T-helper 17 cell (primary cell): ENCODE data around the gene POC1A. TPM values are rescaled to one million over a fixed set of nuclear protein-coding genes. Genes with fewer than 3 reads are reported as not detected.
"Not testable (repeated sequence)": the region's sequence is repeated elsewhere in the genome, so short reads cannot be mapped to it uniquely, and the experiment has no call there.

ENCODE experiments used
- ATAC-seq: fragments of 150-1000 bp; cut with Tn5 transposase; 2 replicates; pipeline ENCODE4 v1.10.0; 2021; ENCODE audit warnings: mild to moderate bottlenecking, moderate library complexity
- DNase-seq, 3 donors: peaks; one replicate each; pipeline versions ENCODE4 v3.0.0 to v3.0.0-alpha.2; 2020 to 2021
- H3K9me3 ChIP-seq: one replicate; pipeline ENCODE4 v1.7.0; 2013; ENCODE audit warnings: low read length, mild to moderate bottlenecking; ENCODE audit not compliant: control insufficient read depth, poor library complexity, severe bottlenecking
- H3K27ac Mint-ChIP-seq: one replicate; pipeline ENCODE4 v1.8.0; 2022; ENCODE audit warnings: mild to moderate bottlenecking, moderate library complexity, mixed read lengths
- H3K27me3 Mint-ChIP-seq: one replicate; pipeline ENCODE4 v1.8.0; 2022; ENCODE audit warnings: mixed read lengths
- H3K36me3 Mint-ChIP-seq: one replicate; pipeline ENCODE4 v1.8.0; 2022; ENCODE audit warnings: low read depth, mixed read lengths
- H3K4me1 Mint-ChIP-seq: one replicate; pipeline ENCODE4 v1.8.0; 2022; ENCODE audit warnings: mild to moderate bottlenecking, mixed read lengths
- H3K4me3 Mint-ChIP-seq: one replicate; pipeline ENCODE4 v1.8.0; 2022; ENCODE audit warnings: mild to moderate bottlenecking, moderate library complexity, mixed read lengths
- total RNA-seq, 4 donors: library from RNA in 2 of 4; stranded (reverse) in 2 of 4; gene quantifications; one replicate each; pipeline ENCODE4 v1.2.3 and lab custom pipeline; 2022 to 2026

The POC1A gene
- total RNA-seq, 2 donors from 2014 or later = 0.47 to 1.4 TPM

- no peak for DNase-seq
- Mint-ChIP-seq H3K36me3 (no peaks in the 10 kb centered on the region), H3K4me3 (no peak overlapping the region), H3K27ac (peak overlapping the region; percentile 51), H3K27me3 (no peaks in the 10 kb centered on the region), H3K4me1 (peaks cover 10% of the 10 kb centered on the region)
- ATAC-seq = no peak
- no peaks in the 10 kb centered on the region for H3K9me3 ChIP-seq
Observed at GRCh38 chr3:52193065-52193464, 38.8 kb upstream of the POC1A start.

DNA sequence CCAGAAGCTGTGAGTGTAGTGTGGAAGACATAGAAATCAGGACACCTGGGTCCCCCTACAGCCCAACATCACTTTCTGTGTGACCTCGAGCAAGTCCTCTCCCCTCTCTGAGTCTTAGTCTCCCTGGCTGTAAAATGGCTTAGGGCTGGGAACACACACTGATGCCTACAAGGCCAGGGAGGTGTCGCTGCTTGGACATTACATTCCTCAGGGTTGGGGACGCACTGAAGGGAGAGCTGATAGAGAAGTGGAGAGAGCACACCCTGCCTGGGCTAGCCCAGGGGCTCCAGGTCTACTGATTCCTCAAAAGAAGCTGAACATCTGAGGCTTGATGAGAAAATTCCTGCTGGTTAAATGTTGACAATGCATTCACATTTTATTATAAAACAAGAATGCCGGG lies 37.4 kb upstream of the POC1A start:
- DNase-seq (no peak), ATAC-seq (no peak)
- no peak overlapping the region for H3K4me3 Mint-ChIP-seq
- H3K9me3 ChIP-seq = no peaks in the 10 kb centered on the region
- H3K27me3 Mint-ChIP-seq = no peaks in the 10 kb centered on the region
- H3K36me3 Mint-ChIP-seq = no peaks in the 10 kb centered on the region
- H3K27ac Mint-ChIP-seq = no peak overlapping the region
- peaks cover 5% of the 10 kb centered on the region for H3K4me1 Mint-ChIP-seq

GRCh38 chr3:52190294-52191074 lies 36.3 kb upstream of the POC1A start:
- Mint-ChIP-seq H3K27me3 (no peaks in the 10 kb centered on the region), H3K4me1 (peaks cover 7% of the 10 kb centered on the region), H3K27ac (no peak overlapping the region), H3K36me3 (no peaks in the 10 kb centered on the region), H3K4me3 (no peak overlapping the region)
- DNase-seq = no peak
- no peaks in the 10 kb centered on the region for H3K9me3 ChIP-seq
- no peak for ATAC-seq

- Mint-ChIP-seq H3K27me3 (no peaks in the 10 kb centered on the region), H3K4me1 (peaks cover 13% of the 10 kb centered on the region), H3K36me3 (no peaks in the 10 kb centered on the region), H3K4me3 (no peak overlapping the region), H3K27ac (no peak overlapping the region)
- ATAC-seq = no peak
- H3K9me3 ChIP-seq = no peaks in the 10 kb centered on the region
- DNase-seq = no peak
Observed at GRCh38 chr3:52188556-52188955, 34.3 kb upstream of the POC1A start.

GRCh38 chr3:52186729-52187128 lies 32.5 kb upstream of the POC1A start:
- Mint-ChIP-seq H3K27ac (peak overlapping the region; percentile 59), H3K4me1 (peaks cover 21% of the 10 kb centered on the region), H3K36me3 (no peaks in the 10 kb centered on the region), H3K27me3 (no peaks in the 10 kb centered on the region), H3K4me3 (no peak overlapping the region)
- no peak for ATAC-seq
- DNase-seq = no peak
- no peaks in the 10 kb centered on the region for H3K9me3 ChIP-seq

- no peak overlapping the region for H3K4me3 Mint-ChIP-seq
- no peak for DNase-seq
- no peak for ATAC-seq
- H3K36me3 Mint-ChIP-seq = no peaks in the 10 kb centered on the region
- H3K4me1 Mint-ChIP-seq = peaks cover 22% of the 10 kb centered on the region
- no peak overlapping the region for H3K27ac Mint-ChIP-seq
- no peaks in the 10 kb centered on the region for H3K9me3 ChIP-seq
- no peaks in the 10 kb centered on the region for H3K27me3 Mint-ChIP-seq
Observed at GRCh38 chr3:52185837-52186236, 31.6 kb upstream of the POC1A start.

GRCh38 chr3:52185311-52185710 lies 31.1 kb upstream of the POC1A start:
- peaks cover 22% of the 10 kb centered on the region for H3K4me1 Mint-ChIP-seq
- DNase-seq (no peak), ATAC-seq (no peak)
- H3K27ac Mint-ChIP-seq = no peak overlapping the region
- H3K27me3 Mint-ChIP-seq = no peaks in the 10 kb centered on the region
- no peak overlapping the region for H3K4me3 Mint-ChIP-seq
- no peaks in the 10 kb centered on the region for H3K36me3 Mint-ChIP-seq
- H3K9me3 ChIP-seq = no peaks in the 10 kb centered on the region

- Mint-ChIP-seq H3K27me3 (no peaks in the 10 kb centered on the region), H3K4me1 (peaks cover 24% of the 10 kb centered on the region), H3K4me3 (no peak overlapping the region), H3K36me3 (no peaks in the 10 kb centered on the region), H3K27ac (no peak overlapping the region)
- H3K9me3 ChIP-seq = no peaks in the 10 kb centered on the region
- ATAC-seq (no peak), DNase-seq (no peak)
Observed at GRCh38 chr3:52184690-52185089, 30.5 kb upstream of the POC1A start.

DNA sequence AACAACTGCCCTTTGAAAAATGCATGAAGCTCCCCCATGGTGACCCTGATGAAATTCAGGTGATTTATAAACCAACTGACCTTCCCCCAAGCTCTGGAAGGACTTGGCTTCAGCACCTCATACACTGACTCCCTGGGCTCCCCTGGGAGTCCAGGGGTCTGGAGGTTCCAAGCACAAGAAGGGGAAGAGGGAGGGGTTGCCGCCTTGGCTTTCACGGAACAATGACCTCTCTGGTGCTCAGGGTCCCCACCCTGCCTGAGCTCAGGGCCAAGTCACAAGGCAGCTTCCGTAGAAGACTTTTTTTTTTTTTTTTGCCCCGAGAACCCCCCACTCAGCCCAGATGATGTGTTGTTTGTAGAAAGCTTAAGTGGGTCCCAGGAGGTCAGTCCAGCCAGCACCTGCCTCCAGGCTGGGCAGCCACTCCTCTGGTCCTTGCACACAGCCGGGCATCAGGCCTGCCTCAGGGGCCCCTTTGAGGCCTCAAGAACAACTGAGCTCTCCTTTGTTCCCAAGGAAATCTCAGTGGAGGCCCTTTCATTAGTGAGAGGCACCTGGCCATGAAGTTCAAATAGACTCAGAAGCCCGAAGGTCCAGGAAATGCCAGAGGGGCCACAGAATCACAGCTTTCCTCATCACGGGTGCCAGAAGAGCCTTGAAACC lies 29.7 kb upstream of the POC1A start:
- H3K36me3 Mint-ChIP-seq = no peaks in the 10 kb centered on the region
- DNase-seq (no peak), ATAC-seq (no peak)
- no peaks in the 10 kb centered on the region for H3K27me3 Mint-ChIP-seq
- no peak overlapping the region for H3K4me3 Mint-ChIP-seq
- H3K9me3 ChIP-seq = no peaks in the 10 kb centered on the region
- no peak overlapping the region for H3K27ac Mint-ChIP-seq
- peaks cover 24% of the 10 kb centered on the region for H3K4me1 Mint-ChIP-seq

DNA sequence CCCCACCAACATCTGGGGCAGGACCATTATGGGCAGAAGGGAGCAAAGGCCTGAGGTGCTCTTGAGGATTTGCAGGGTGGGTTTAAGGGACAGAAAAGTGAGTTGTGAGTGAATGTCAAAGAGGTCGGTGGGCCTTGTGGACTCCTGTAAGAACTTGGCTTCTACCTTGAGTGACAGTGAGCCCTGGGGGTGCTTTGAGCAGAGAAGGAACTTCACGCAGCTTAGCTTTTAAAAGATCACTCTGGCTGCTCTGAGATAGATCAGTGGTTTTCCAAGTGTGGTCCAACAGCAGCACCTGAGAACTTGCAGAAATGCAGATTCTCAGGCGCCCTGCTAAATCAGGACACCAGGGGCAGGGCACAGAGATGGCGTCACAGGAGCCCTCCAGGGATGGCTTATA lies 28.5 kb upstream of the POC1A start:
- no peak for DNase-seq
- Mint-ChIP-seq H3K4me1 (peaks cover 26% of the 10 kb centered on the region), H3K36me3 (no peaks in the 10 kb centered on the region), H3K27me3 (no peaks in the 10 kb centered on the region), H3K27ac (peak overlapping the region; percentile 74), H3K4me3 (peak overlapping the region; percentile 28)
- ATAC-seq = no peak
- H3K9me3 ChIP-seq = no peaks in the 10 kb centered on the region

GRCh38 chr3:52182196-52182595 lies 28.0 kb upstream of the POC1A start:
- Mint-ChIP-seq H3K27me3 (no peaks in the 10 kb centered on the region), H3K36me3 (no peaks in the 10 kb centered on the region), H3K4me3 (no peak overlapping the region), H3K4me1 (peaks cover 26% of the 10 kb centered on the region), H3K27ac (peak overlapping the region; percentile 74)
- ATAC-seq = peak; percentile 63
- H3K9me3 ChIP-seq = no peaks in the 10 kb centered on the region
- no peak for DNase-seq

- Mint-ChIP-seq H3K27ac (peak overlapping the region; percentile 79), H3K36me3 (no peaks in the 10 kb centered on the region), H3K4me1 (peaks cover 25% of the 10 kb centered on the region), H3K4me3 (peak overlapping the region; percentile 12), H3K27me3 (no peaks in the 10 kb centered on the region)
- DNase-seq (no peak), ATAC-seq (no peak)
- no peaks in the 10 kb centered on the region for H3K9me3 ChIP-seq
Observed at GRCh38 chr3:52181543-52181942, 27.3 kb upstream of the POC1A start.

- Mint-ChIP-seq H3K27ac (no peak overlapping the region), H3K4me3 (no peak overlapping the region), H3K4me1 (peaks cover 21% of the 10 kb centered on the region), H3K27me3 (no peaks in the 10 kb centered on the region), H3K36me3 (no peaks in the 10 kb centered on the region)
- ATAC-seq = no peak
- DNase-seq = no peak
- H3K9me3 ChIP-seq = no peaks in the 10 kb centered on the region
Observed at GRCh38 chr3:52178537-52178936, 24.3 kb upstream of the POC1A start.

DNA sequence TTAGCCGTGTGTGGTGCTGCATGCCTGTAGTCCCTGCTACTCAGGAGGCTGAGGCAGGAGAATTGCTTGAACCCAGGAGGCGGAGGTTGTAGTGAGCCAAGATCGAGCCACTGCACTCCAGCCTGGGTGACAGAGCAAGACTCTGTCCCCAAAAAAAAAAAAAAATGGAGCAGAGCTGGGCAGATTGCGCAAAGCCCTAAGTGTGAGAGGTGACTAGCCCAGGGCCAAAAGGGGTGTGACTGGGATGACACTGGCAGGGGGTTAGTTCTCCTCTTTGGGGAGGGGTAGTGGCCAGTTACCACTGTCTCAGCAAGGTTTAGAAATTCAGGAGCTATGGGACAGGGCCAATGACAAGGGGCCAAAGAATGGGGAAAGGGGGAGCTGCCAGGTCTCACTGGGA lies 23.9 kb upstream of the POC1A start:
- H3K9me3 ChIP-seq, DNase-seq, H3K4me3 Mint-ChIP-seq, H3K36me3 Mint-ChIP-seq, ATAC-seq, H3K27me3 Mint-ChIP-seq, H3K27ac Mint-ChIP-seq: not testable (repeated sequence)
- H3K4me1 Mint-ChIP-seq = peaks cover 21% of the 10 kb centered on the region
